K562 (cell line): Measurements from ENCODE around the gene TCF3. TPM values are rescaled to one million over a fixed set of nuclear protein-coding genes. Genes with fewer than 3 reads are reported as not detected.

ENCODE experiments used
- ATAC-seq: fragments of 200-7000 bp; cut with Tn5 transposase; 3 replicates; pipeline ENCODE4 v1.9.1; 2020; ENCODE audit warnings: moderate library complexity
- BruUV-seq: library from RNA; stranded (reverse); fragments of 400-500 nt; replicated peaks from 2 replicates; lab custom pipeline; 2021; lab: Mats Ljungman, UMichigan
- CTCF ChIA-PET: fragments of 300-600 bp; formaldehyde crosslinking; extraction: SDS; loops from one replicate; lab custom pipeline; 2021; ENCODE audit warnings: low intra/inter-chr PET ratio; lab: Yijun Ruan, JAX
- POLR2A ChIA-PET: fragments of 300-600, 350-650 bp; sonication (Branson Sonifier 250); formaldehyde crosslinking; extraction: SDS; loops from one replicate; lab custom pipeline; 2021; ENCODE audit warnings: antibody characterized with exemption, inconsistent platforms; lab: Yijun Ruan, JAX
- DNase-seq, 4 experiments: peaks; one replicate each; pipeline versions ENCODE4 v3.0.0 to v3.0.0-alpha.2; 2011 to 2018; ENCODE audit warnings: low spot score in 3 of 4, mixed read lengths in 3 of 4; ENCODE audit errors: extremely low read depth in 1 of 4
- FAIRE-seq: peaks from 2 replicates; lab custom pipeline; 2011; peaks lifted over from hg19 to GRCh38; lab: Jason Lieb, UNC
- H2AFZ ChIP-seq: 2 replicates; pipeline ENCODE4 v1.6.0; 2011; ENCODE audit warnings: low read depth, low read length, control low read depth, inconsistent platforms
- H3K27ac ChIP-seq: fragments of 200-600 bp; 3 replicates; pipeline ENCODE4 v1.8.0; 2011; ENCODE audit warnings: low read depth, mild to moderate bottlenecking, control low read depth, inconsistent platforms, low read length, moderate library complexity, mixed read lengths; ENCODE audit errors: extremely low read depth
- H3K27me3 ChIP-seq, 2 experiments: fragments of 300-600 bp in 1 of 2; 2 replicates in 1 of 2; 3 replicates in 1 of 2; pipeline versions ENCODE4 v1.6.0 to v1.8.0; 2011; ENCODE audit warnings: inconsistent platforms in 2 of 2, low read length in 2 of 2, mild to moderate bottlenecking in 1 of 2, mixed read lengths in 1 of 2, moderate library complexity in 1 of 2; ENCODE audit not compliant: control insufficient read depth in 2 of 2, insufficient read depth in 2 of 2
- H3K36me3 ChIP-seq: fragments of 300-600 bp; 3 replicates; pipeline ENCODE4 v1.8.0; 2011; ENCODE audit warnings: mild to moderate bottlenecking, low read length, inconsistent platforms; ENCODE audit not compliant: control insufficient read depth, insufficient read depth
- H3K4me1 ChIP-seq, 2 experiments: fragments of 200-600 bp in 1 of 2; replicated peaks in 1 of 2; 2 replicates in 1 of 2; 3 replicates in 1 of 2; pipeline versions ENCODE4 v1.5.1 to v1.8.0; 2011; ENCODE audit warnings: inconsistent platforms in 2 of 2, low read length in 2 of 2, mild to moderate bottlenecking in 1 of 2, mixed read lengths in 1 of 2, moderate library complexity in 1 of 2; ENCODE audit not compliant: control insufficient read depth in 2 of 2, insufficient read depth in 2 of 2
- H3K4me2 ChIP-seq: 2 replicates; pipeline ENCODE4 v1.6.1; 2011; ENCODE audit warnings: low read length, control low read depth, inconsistent platforms, mixed read lengths; ENCODE audit not compliant: insufficient read depth
- H3K4me3 ChIP-seq: fragments of 200-600 bp; sonication (generic), shearing (Covaris generic); 2 replicates; pipeline ENCODE4 v1.5.1; 2016; ENCODE audit warnings: control low read depth, inconsistent platforms
- H3K79me2 ChIP-seq: fragments of 200-600 bp; 3 replicates; pipeline ENCODE4 v1.8.0; 2011; ENCODE audit warnings: low read length, inconsistent platforms; ENCODE audit not compliant: control insufficient read depth, insufficient read depth
- H3K9ac ChIP-seq, 2 experiments: 2 replicates each; pipeline versions ENCODE4 v1.6.0 to v1.6.1; 2011; ENCODE audit warnings: low read depth in 2 of 2, low read length in 2 of 2, control low read depth in 1 of 2, inconsistent platforms in 1 of 2, mild to moderate bottlenecking in 1 of 2, mixed read lengths in 1 of 2; ENCODE audit not compliant: insufficient read depth in 1 of 2
- H3K9me1 ChIP-seq: one replicate; pipeline ENCODE4 v1.6.0; 2011; ENCODE audit warnings: inconsistent platforms, mild to moderate bottlenecking, low read length, moderate library complexity; ENCODE audit not compliant: control insufficient read depth, insufficient read depth
- H3K9me3 ChIP-seq: replicated peaks from 2 replicates; pipeline ENCODE4 v1.5.1; 2011; ENCODE audit warnings: low read depth, low read length, inconsistent platforms; ENCODE audit not compliant: control insufficient read depth, insufficient read depth
- H4K20me1 ChIP-seq: replicated peaks from 2 replicates; pipeline ENCODE4 v1.6.1; 2011; ENCODE audit warnings: low read length, inconsistent platforms, mixed read lengths; ENCODE audit not compliant: control insufficient read depth, insufficient read depth
- BCOR ChIP-seq: fragments of 450-650 bp; IDR thresholded peaks from 2 replicates; pipeline ENCODE4 v1.6.1; 2016
- DIDO1 ChIP-seq: fragments of 450-650 bp; IDR thresholded peaks from 2 replicates; pipeline ENCODE4 v1.6.1; 2016; ENCODE audit warnings: low read depth, missing biosample characterization, missing genetic modification characterization
- DMBX1 ChIP-seq: fragments of 250-450 bp; sonication (Bioruptor Pico); IDR thresholded peaks from 2 replicates; pipeline ENCODE4 v1.8.0; 2022; ENCODE audit warnings: inconsistent platforms, mild to moderate bottlenecking, moderate library complexity, borderline replicate concordance
- FOSL1 ChIP-seq: fragments of 200-800 bp; sonication (Bioruptor generic); conservative IDR thresholded peaks from 2 replicates; pipeline ENCODE4 v1.6.1; 2016; ENCODE audit warnings: missing genetic modification characterization, missing compliant biosample characterization
- HDAC6 ChIP-seq: IDR thresholded peaks from 2 replicates; pipeline ENCODE4 v1.6.1; 2012; ENCODE audit warnings: low read depth, mild to moderate bottlenecking, control low read depth, inconsistent platforms, low read length, moderate library complexity
- HDAC8 ChIP-seq: fragments of 450-650 bp; IDR thresholded peaks from 2 replicates; pipeline ENCODE4 v1.6.1; 2016; ENCODE audit warnings: mild to moderate bottlenecking, missing genetic modification characterization, moderate library complexity, missing compliant biosample characterization
- HNRNPL ChIP-seq: fragments of 200-400 bp; formaldehyde crosslinking; IDR thresholded peaks from 2 replicates; pipeline ENCODE4 v1.6.1; 2017; ENCODE audit warnings: low read depth, mild to moderate bottlenecking, low read length
- KDM1A ChIP-seq, 2 experiments: fragments of 450-650 bp; IDR thresholded peaks; 2 replicates each; pipeline ENCODE4 v1.6.1; 2016; ENCODE audit warnings: mild to moderate bottlenecking in 2 of 2
- PML ChIP-seq: IDR thresholded peaks from 2 replicates; pipeline ENCODE4 v1.6.1; 2012; ENCODE audit warnings: low read length, inconsistent platforms
- SP2 ChIP-seq: IDR thresholded peaks from 2 replicates; pipeline ENCODE4 v1.6.1; 2011; ENCODE audit warnings: mild to moderate bottlenecking, low read depth, low read length, moderate library complexity; ENCODE audit not compliant: poor library complexity, severe bottlenecking; ENCODE audit errors: extremely low read depth
- WGBS: fragments of 100-300 bp; shearing (Covaris generic); methylation state at CpG from one replicate; pipeline ENCODE4 v1.1.6; 2016; ENCODE audit warnings: low coverage, mixed read lengths; ENCODE audit not compliant: insufficient coverage; ENCODE audit errors: missing lambda C conversion rate; 5-methylcytosine and 5-hydroxymethylcytosine counted together
- in situ Hi-C: fragments of 300-500 bp; cut with MboI; formaldehyde crosslinking; loops from 4 replicates; pipeline ENCODE4 v1.15.0; 2018; ENCODE audit warnings: inconsistent platforms, mixed read lengths
- intact Hi-C: fragments of 100-400 bp; cut with micrococcal nuclease; formaldehyde crosslinking; loops from 2 replicates; pipeline ENCODE4 v1.14.2; 2022
- polyA plus RNA-seq, 8 experiments: library from polyadenylated mRNA; depleted of rRNA in 4 of 8; stranded (reverse) in 5 of 8; unstranded in 3 of 8; fragments of >200 nt; fragmentation: Nextera tagmentation in 2 of 8; fragmentation: Illumina TruSeq in 1 of 8; extraction: Ambion mirVana in 2 of 8; extraction: Trizol in 1 of 8; gene quantifications; 2 replicates each; pipeline versions ENCODE4 v1.2.1 to v1.2.3, GENCODE V29; 2011 to 2014; ENCODE audit warnings: inconsistent platforms in 1 of 8, missing spikeins in 1 of 8
- total RNA-seq, 7 experiments: library from RNA; depleted of rRNA in 6 of 7; stranded (reverse); fragments of >200 nt in 6 of 7; fragmentation: Illumina TruSeq in 2 of 7; extraction: Trizol in 2 of 7; gene quantifications; 2 replicates each; pipeline versions ENCODE4 v1.2.1 to v1.2.3, GENCODE V29; 2011 to 2021; ENCODE audit warnings: low replicate concordance in 1 of 7
- TF ChIP-seq, protein P1 (sequence below), 3 experiments: IDR thresholded peaks in 2 of 3; conservative IDR thresholded peaks in 1 of 3; 2 replicates each; pipeline ENCODE4 v1.5.1; 2011 to 2012; ENCODE audit warnings: low read length in 3 of 3, mild to moderate bottlenecking in 3 of 3, control low read depth in 2 of 3, improper control_type of control experiment in 1 of 3, inconsistent platforms in 1 of 3, low read depth in 1 of 3, mixed read lengths in 1 of 3, moderate library complexity in 1 of 3; ENCODE audit not compliant: insufficient read depth in 2 of 3
- TF ChIP-seq, protein P2 (sequence below): fragments of 450-650 bp; IDR thresholded peaks from 2 replicates; pipeline ENCODE4 v1.6.1; 2017; ENCODE audit warnings: antibody characterized with exemption, mild to moderate bottlenecking
- TF ChIP-seq, protein P3 (sequence below): sonication (generic); formaldehyde crosslinking; IDR thresholded peaks from 2 replicates; pipeline ENCODE4 v1.8.0; 2022; ENCODE audit warnings: mild to moderate bottlenecking, low read depth, missing genetic modification reagents

Gene TCF3
- total and polyA plus RNA-seq, 9 of the 15 experiments (the other 6 are each of a cell fraction or from before 2014, with no cell fraction given), result 5.6 to 259 (median 84.0) TPM

DNA sequence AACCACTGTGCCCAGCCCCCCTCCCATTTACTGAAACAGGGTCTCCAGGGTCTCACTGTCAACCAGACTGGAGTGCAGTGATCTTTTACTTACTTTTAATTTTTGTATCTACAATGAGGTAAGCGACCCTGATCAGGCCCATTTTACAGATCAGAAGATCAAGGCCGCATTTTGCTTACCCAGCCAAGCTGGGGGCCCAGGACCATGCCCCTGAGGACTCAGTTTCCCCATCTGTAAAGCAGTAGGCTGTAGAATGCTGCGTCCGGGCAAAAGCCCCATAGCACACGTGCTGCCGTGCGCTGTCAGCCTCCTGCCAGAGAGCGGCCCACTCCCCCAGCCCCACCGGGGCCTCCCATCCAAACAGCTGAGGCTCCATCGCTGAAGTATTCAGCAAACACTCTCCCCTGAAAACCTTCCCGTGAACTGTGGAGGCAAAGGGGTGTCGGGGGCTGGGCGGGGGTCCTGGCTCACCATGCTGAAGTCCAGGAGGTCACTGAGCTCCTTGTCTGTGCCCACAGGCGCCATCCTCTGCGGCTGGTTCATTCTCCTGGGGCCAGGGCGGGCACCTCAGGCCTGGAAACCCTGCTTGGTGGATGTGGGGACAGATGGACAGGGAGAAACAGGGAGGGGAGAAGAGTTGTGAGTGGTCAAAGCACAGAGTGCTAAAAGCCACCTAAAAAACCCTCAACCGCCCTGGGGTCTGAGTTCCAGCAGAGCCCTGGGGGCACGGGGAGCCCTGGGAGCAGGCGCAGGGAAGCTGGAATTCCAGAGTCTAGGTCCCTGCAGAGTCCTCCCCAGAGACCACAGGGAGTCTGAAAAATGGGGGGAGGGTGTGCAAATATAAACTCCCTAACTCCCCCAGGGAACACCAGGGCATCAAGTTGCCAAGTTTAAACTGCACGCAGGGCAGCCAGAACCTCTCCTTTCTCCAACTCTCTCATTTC lies 2.4 kb downstream of the TCF3 start:
- Histone ChIP-seq H2AFZ (no peak overlapping the region), H3K9ac (peak overlapping the region in 1 of 2 experiments; percentile 94; a peak in 2 of 4 replicates), H3K27me3 (no peaks in the 10 kb centered on the region), H3K4me2 (0 out of 2 replicates have a peak overlapping the region, but pooled peaks have one; percentile 73), H3K9me3 (no peaks in the 10 kb centered on the region), H3K9me1 (no peaks in the 10 kb centered on the region), H3K79me2 (peaks cover 60% of the 10 kb centered on the region), H3K4me3 (peak overlapping the region; percentile 79; the same call in 1 of the 2 replicates), H4K20me1 (no peaks in the 10 kb centered on the region; the same call in 1 of the 2 replicates), H3K36me3 (peaks cover 54% of the 10 kb centered on the region; the same call in 2 of the 3 replicates), H3K27ac (peak overlapping the region; percentile 89; the same call in 2 of the 3 replicates), H3K4me1 (peaks cover 0 to 82% of the 10 kb centered on the region in 2 experiments; a peak in 4 of 5 replicates)
- no peak for DNase-seq
- 97% methylated on average over 17 of the region's 20 CpGs for WGBS
- intact Hi-C loops, result loop anchor here (5.0 kb wide), 1 partner anchor 43 kb away; the partner anchor contains the start of gene UQCR11
- CTCF ChIA-PET, result interaction anchor here (0.6 kb wide), 1 partner anchor 57 kb away, joined by 4 read pairs; the partner anchor contains the start of gene MBD3
- POLR2A ChIA-PET, result interaction anchor here (0.9 kb wide), 1 partner anchor 9 kb away, joined by 5 read pairs; no protein-coding TSS in a partner anchor
- FAIRE-seq, result no peak
- in situ Hi-C loops, result no loop called here
- TSS peak; percentile 47 for BruUV-seq
- ATAC-seq, result no peak
- TF ChIP-seq KDM1A (IDR thresholded peaks at IDR 0.05), result peak in 1 of 2 experiments; percentile 51; a peak in 2 of 4 replicates
- no peak for TF ChIP-seq DMBX1
- no peak for TF ChIP-seq FOSL1 (tag)
- TF ChIP-seq SP2, result no peak
- no peak for TF ChIP-seq PML
- TF ChIP-seq DIDO1 (tag), result no peak
- TF ChIP-seq, protein P1, sequence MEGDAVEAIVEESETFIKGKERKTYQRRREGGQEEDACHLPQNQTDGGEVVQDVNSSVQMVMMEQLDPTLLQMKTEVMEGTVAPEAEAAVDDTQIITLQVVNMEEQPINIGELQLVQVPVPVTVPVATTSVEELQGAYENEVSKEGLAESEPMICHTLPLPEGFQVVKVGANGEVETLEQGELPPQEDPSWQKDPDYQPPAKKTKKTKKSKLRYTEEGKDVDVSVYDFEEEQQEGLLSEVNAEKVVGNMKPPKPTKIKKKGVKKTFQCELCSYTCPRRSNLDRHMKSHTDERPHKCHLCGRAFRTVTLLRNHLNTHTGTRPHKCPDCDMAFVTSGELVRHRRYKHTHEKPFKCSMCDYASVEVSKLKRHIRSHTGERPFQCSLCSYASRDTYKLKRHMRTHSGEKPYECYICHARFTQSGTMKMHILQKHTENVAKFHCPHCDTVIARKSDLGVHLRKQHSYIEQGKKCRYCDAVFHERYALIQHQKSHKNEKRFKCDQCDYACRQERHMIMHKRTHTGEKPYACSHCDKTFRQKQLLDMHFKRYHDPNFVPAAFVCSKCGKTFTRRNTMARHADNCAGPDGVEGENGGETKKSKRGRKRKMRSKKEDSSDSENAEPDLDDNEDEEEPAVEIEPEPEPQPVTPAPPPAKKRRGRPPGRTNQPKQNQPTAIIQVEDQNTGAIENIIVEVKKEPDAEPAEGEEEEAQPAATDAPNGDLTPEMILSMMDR (IDR thresholded peaks at IDR 0.05 in 2 of 3, conservative IDR thresholded peaks at IDR 0.05 in 1 of 3; ENCODE audit: insufficient read depth in 2 of 3, low read depth in 1 of 3, low read length in 3 of 3), result no peak
- TF ChIP-seq BCOR, result peak; percentile 81
- TF ChIP-seq HDAC8, result no peak
- TF ChIP-seq, protein P2, sequence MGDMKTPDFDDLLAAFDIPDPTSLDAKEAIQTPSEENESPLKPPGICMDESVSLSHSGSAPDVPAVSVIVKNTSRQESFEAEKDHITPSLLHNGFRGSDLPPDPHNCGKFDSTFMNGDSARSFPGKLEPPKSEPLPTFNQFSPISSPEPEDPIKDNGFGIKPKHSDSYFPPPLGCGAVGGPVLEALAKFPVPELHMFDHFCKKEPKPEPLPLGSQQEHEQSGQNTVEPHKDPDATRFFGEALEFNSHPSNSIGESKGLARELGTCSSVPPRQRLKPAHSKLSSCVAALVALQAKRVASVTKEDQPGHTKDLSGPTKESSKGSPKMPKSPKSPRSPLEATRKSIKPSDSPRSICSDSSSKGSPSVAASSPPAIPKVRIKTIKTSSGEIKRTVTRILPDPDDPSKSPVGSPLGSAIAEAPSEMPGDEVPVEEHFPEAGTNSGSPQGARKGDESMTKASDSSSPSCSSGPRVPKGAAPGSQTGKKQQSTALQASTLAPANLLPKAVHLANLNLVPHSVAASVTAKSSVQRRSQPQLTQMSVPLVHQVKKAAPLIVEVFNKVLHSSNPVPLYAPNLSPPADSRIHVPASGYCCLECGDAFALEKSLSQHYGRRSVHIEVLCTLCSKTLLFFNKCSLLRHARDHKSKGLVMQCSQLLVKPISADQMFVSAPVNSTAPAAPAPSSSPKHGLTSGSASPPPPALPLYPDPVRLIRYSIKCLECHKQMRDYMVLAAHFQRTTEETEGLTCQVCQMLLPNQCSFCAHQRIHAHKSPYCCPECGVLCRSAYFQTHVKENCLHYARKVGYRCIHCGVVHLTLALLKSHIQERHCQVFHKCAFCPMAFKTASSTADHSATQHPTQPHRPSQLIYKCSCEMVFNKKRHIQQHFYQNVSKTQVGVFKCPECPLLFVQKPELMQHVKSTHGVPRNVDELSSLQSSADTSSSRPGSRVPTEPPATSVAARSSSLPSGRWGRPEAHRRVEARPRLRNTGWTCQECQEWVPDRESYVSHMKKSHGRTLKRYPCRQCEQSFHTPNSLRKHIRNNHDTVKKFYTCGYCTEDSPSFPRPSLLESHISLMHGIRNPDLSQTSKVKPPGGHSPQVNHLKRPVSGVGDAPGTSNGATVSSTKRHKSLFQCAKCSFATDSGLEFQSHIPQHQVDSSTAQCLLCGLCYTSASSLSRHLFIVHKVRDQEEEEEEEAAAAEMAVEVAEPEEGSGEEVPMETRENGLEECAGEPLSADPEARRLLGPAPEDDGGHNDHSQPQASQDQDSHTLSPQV, result no peak
- no peak for TF ChIP-seq HNRNPL
- no peak for TF ChIP-seq HDAC6
- TF ChIP-seq, protein P3, sequence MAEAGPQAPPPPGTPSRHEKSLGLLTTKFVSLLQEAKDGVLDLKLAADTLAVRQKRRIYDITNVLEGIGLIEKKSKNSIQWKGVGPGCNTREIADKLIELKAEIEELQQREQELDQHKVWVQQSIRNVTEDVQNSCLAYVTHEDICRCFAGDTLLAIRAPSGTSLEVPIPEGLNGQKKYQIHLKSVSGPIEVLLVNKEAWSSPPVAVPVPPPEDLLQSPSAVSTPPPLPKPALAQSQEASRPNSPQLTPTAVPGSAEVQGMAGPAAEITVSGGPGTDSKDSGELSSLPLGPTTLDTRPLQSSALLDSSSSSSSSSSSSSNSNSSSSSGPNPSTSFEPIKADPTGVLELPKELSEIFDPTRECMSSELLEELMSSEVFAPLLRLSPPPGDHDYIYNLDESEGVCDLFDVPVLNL, result no peak
